GM19468 (cell line): ENCODE data around the gene PSG2.
"Not testable (repeated sequence)": the region's sequence is repeated elsewhere in the genome, so short reads cannot be mapped to it uniquely, and the experiment has no call there.

Experiments
- ATAC-seq: cut with Tn5 transposase; IDR thresholded peaks from one replicate; pipeline ENCODE4 v1.9.1; 2021; ENCODE audit warnings: mild to moderate bottlenecking, moderate library complexity, moderate number of reproducible peaks; ENCODE audit not compliant: unreplicated experiment; ENCODE audit errors: extremely low read depth

PSG2 gene

DNA sequence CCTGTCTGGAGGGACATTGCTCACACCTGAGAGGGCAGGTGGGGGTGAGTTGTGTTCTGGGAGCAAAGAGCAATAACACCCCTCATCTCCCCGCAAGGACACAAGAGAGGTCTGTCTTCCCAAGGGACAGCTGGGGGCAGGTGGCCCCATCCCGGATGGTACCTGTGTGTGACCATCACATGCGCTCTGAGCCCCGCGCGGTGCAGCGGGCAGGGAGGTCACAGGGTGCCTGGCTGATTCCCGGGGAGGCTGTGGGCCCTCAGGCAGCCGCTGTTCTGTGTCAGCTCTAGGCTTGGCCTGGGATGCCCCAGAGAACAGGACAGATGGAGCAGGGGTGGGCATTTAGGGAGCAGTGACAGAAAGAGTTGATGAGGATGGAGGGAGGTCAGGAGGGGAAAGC, 1.2 kb upstream of the PSG2 start:
- not testable (repeated sequence) for ATAC-seq

DNA sequence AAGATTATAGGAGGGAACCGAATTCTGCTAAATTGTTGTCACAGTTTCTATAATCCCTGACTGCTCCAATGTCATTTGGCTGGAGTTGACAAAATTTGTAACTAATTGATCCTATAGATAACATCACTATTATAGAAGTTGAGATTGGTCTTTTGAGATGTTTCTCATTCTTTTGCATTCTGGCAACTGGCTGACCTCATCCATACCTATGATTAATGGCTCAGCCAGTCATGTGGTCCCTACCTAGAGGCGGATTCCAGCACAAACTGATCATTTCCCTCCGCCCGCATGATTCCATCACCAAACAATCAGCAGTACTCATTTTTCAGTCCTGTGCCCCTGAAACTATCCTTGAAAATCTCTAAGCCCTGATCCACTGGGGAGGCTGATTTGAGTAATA, 4.2 kb downstream of the PSG2 start:
- ATAC-seq: no peak

DNA sequence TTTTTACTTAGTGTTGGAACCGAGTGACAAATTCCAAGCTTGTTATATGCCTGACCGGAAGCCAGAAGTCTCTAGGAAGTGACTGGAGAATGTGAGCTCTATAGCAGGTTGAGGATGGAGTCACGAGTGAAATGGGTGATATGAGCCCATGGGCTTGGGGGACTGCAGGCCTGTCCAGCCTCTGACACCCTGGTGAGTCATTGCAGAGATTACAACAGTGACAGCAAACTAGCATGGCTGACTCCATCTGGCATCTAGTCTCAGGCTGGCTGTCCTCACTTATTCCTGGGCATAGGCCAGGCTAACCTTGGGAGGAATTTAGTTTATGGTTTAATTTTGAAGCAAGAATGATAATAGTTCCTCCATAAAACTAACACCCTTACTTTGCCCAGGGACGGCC, 4.6 kb downstream of the PSG2 start:
- not testable (repeated sequence) for ATAC-seq

- not testable (repeated sequence) for ATAC-seq
These were observed 20.1 kb downstream of the PSG2 start for GRCh38 chr19:43062418-43062817.

- ATAC-seq: not testable (repeated sequence)
These were observed 21.2 kb downstream of the PSG2 start for GRCh38 chr19:43061326-43061725.

DNA sequence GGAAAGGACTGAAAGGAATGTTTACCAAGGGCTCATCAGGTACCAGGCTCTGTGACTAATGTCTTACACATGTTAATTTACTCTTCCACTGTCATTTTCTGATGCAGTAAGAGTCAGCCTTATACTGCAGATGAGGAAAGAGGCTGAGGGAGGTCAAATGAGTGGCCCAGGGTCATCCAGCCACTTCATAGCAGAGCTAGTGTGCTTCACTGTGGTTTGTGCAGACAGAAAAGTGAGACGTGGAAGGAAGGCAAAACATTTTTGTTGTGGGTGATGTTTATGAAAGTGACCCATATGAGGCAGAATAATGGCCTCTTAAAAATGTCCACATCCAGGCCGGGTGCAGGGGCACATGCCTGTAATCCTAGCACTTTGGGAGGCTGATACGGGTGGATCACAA, 22.2 kb downstream of the PSG2 start:
- ATAC-seq: not testable (repeated sequence)

GRCh38 chr19:43059482-43059881, 23.0 kb downstream of the PSG2 start:
- ATAC-seq: not testable (repeated sequence)

- ATAC-seq: not testable (repeated sequence)
These were observed 24.1 kb downstream of the PSG2 start for GRCh38 chr19:43058440-43058839.

DNA sequence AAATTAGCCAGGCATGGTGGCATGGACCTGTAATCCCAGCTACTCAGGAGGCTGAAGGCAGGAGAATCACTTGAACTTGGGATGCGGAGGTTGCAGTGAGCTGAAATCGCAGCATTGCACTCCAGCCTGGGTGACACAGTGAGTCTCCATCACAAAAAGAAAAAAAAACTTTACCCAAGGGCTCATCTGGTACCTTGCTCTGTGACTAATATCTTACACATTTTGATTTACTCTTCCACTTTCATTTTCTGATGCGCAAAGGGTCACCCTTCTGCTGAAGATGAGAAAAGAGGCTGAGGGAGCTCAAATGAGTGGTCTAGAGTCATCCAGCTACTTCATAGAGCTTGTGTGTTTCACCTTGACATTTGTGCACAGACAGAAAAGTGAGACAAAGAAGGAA, 34.5 kb downstream of the PSG2 start:
- not testable (repeated sequence) for ATAC-seq

- ATAC-seq: not testable (repeated sequence)
These were observed 35.9 kb downstream of the PSG2 start for GRCh38 chr19:43046578-43046977.

DNA sequence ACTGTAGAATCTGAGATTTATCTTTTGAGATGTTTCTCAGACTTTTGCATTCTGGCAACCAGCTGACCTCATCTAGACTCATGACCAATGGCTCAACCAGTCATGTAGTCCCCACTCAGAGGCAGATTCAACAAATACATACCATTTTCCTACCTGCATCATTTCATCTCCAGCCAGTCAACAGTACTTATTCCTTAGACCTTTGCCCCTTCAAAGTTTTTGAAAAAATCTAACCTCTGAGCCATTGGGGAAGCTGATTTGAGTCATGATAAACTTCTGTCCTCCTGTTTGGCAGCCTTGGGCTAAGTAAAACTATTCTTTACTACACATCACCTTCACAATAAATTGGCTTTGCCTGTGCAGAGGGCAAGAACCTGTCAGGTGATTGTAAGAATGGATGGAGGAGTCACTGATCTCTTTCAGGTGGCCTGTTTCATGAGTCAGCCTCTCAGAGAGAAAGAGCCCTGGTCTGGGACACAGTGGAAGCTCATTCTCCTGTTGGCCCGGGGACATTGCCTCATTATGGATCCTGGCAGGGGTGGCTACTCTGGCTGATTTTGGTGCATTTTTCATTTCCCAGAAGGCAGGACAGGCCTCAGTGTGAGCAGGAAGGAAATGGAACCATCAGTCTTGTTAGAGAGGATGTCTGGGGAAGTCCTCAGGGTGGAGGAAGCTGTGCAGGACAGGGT, 38.9 kb downstream of the PSG2 start:
- ATAC-seq: not testable (repeated sequence)

DNA sequence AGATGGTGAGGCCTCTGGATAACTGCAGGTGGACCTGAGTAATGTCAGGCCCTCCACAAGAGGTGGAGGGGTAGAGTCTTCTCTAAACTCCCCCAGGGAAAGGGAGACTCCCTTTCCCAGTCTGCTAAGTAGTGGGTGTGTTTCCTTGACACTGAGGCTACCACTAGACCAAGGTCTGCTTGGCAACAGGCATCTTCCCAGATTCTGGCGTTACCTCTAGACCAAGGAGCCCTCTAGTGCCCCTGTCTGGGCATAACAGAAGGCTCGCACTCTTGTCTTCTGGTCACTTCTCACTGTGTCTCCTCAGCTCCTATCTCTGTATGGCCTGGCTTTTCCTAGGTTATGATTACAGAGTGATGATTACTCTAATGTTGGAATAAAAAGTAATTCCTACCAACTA, 50.9 kb downstream of the PSG2 start:
- not testable (repeated sequence) for ATAC-seq

GRCh38 chr19:43028866-43029265, 53.6 kb downstream of the PSG2 start:
- ATAC-seq: no peak

GRCh38 chr19:43027985-43028384, 54.5 kb downstream of the PSG2 start:
- ATAC-seq: not testable (repeated sequence)

DNA sequence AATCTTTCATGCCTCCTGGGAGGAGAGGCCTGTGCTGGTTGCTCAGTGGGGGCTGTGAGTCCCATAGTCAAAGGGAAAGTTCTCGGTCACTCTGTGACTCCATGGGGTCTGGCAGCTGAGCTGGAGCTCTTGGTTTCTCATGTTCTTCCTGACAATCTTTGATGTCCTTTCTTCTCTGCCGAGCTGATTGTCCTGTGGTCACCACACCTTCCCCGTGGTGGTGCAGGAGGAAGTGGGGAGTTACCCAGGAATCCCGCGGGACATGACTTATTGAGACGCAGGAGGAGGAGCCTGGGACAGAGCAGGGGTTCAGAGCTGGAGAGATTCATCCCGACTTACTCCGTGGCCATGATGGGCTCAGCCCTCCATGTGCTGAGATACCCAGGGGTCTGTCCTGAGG, 55.4 kb downstream of the PSG2 start:
- not testable (repeated sequence) for ATAC-seq

DNA sequence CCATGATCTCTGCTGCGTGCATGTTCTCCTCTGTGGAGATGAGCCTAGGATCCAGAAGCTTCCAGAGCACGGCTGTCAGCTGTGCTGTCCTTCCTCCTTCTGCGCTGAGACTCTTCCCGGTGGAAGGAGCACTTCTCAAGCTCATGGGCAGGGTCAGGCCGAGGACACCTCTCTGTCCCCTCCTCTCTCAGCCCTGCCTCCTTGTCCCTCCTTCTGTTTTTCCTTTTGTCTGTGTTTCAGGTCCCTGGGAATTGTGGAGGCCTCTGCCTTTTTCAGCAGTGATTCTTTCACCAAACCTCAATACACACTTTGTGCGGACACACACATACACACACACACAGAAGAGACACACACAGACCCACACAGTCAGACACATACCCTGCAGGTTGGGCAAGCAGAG, 56.1 kb downstream of the PSG2 start, which contains the start of gene PSG11:
TSS of gene PSG11 (minus strand) at position 101 of the 400 bp plus-strand sequence. CDS start at position 4, 97 bp downstream.
- ATAC-seq: not testable (repeated sequence)

- ATAC-seq: not testable (repeated sequence)
These were observed 60.4 kb downstream of the PSG2 start for GRCh38 chr19:43022098-43022497.

DNA sequence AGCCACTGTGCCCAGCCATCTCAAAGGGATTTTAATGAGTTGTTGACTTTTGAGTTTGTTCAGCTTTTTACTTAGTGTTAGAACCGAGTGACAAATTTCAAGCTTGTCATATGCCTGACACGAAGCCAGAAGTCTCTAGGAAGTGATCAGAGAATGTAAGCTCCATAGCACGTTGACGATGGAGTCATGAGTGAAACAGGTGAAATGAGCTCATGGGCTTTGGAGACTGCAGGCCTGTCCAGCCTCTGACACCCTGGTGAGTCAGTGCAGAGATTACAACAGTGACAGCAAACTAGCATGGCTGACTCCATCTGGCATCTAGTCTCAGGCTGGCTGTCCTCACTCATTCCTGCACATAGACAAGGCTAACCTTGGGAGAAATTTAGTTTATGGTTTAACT, 60.9 kb downstream of the PSG2 start:
- ATAC-seq: not testable (repeated sequence)

- ATAC-seq: not testable (repeated sequence)
These were observed 62.9 kb downstream of the PSG2 start for GRCh38 chr19:43019588-43019987.
